GM19099 (cell line): Measurements from ENCODE around the gene LHFPL2.

Experiments
- POLR2A ChIP-seq: IDR thresholded peaks from 3 replicates; pipeline ENCODE4 v1.6.1; 2011; ENCODE audit warnings: low read depth; ENCODE audit not compliant: insufficient read length; ENCODE audit errors: extremely low read depth

LHFPL2 gene

DNA sequence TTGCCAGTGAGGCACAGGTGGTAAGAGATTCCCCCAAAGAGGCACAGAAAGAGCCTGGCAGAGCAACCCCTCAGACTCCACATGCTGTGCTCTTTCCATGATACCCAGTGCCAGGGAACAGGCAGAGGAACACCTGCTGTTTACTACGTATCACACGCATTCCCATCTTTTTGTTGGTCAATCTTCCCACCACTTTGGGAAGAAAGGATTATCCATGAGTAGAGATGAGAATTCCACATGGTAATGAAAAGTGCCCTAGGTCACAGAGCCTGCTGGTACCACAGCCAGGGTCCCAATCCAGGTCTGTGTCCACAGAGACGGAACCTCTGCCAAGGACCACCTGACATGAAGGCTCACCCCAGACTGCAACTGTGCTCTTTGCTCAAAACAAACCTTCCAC is 86.6 kb downstream of the LHFPL2 start:
- no peak for TF ChIP-seq POLR2A

DNA sequence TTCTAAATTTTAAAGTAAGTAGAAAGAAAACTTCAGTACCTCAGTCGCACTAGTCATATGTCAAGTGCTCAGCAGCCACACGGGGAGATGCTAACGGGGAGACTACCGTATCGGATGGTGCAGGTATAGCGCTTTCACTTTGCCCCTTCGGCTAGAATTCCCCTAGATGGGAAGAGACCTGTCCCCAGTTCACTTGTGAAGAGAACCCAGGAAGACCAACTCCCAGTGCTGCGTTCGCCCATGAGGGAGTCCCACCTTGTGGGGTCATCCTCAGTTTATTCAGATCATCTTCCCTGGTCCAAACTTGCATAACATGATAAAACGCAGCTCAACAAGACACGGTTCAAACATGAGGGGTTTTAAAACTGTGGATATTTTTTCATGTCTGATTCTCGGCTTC is 87.3 kb downstream of the LHFPL2 start:
- no peak for TF ChIP-seq POLR2A

DNA sequence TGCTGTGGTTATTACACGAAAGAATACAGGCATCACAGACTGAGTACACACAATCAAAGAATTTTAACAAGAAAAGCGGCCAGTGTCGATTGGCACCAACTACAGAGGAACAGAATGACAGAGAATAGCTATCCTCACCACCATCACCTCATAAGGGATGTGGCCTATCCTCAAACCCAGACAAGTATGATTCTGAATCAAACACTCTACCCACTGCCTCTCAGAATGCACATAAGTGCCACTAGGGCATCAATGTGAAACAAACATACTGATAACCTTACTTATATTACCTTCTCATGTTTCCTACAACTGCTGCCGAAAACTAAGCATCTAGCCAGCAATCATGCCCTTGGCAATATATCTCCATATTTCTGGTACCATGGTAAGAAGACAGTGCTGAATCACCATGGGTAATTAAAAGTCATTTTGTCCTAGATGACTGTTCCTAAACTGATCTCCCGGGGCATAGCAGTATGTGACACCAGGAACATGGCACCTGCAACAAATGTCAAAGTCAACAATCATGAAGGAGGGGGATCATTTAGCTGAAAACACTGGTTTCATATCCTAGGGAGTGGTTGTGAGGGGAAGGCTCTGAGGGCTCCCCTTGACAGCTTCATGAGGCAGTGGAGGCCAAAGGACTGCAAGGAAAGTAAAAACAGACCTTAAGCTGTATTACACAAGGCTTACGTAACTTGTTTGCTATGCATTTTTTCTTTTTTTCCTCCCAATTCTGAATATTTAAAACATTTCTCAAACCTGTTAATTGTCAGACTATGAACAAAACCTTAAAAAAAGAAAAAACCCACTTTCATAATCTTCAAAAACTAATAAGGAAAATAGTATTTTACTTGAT is 88.3 kb downstream of the LHFPL2 start:
- no peak for TF ChIP-seq POLR2A

DNA sequence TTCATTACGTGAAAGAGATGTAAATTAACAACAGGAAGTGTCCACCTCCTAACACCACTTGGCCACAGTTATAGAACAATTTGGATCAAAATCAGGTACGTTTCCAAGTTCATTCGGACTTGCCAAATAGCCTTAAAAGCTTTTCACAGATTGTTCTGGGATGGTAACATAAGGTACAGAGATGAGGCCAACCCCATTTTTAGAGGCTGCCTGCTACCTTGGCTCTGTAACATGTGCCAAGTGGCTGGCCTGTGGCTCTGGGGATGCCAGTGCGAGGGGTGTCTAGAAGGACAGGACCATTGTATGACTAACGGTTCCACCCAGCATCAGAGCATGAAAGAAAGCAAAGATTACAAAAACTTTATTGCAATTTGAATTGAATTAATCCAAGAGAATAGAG is 91.0 kb downstream of the LHFPL2 start:
- TF ChIP-seq POLR2A, result no peak

DNA sequence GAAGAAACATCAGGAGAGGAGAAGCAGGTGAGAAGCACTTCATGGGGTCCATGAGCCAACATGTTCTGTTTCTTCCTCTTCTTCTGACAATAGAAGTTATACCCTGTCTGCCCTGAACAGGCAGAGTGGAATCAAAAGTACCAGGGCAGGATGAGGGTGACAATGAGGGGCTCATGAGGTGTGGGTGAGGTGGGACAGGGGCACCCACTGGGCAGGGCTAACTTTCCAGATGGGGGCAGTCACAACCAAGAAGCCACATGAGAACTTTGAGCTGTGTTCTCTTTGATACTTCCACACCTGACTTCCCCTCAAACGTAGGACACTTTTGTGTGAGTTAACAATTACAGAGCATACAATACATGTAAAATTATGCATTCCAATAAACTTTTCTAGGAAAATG is 92.7 kb downstream of the LHFPL2 start:
- TF ChIP-seq POLR2A, result no peak

DNA sequence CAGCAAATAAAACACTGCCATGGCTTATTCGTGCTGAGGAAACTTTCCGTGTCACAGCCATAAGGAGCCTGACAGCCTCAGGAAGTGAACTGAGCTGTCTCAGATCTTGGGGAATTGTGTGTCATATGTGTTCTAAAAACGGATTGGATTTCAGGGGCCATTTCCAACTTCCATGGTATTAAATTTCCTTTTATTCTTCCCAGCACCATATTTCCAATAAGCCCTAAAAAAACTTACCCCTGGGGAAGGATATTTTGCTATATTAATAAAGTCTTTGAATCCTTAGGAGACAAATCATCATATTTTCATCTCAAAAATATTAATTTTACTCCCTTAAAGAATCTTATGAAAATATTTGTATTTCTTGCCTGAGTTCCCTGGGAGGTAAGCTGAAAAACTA is 93.9 kb downstream of the LHFPL2 start:
- no peak for TF ChIP-seq POLR2A

DNA sequence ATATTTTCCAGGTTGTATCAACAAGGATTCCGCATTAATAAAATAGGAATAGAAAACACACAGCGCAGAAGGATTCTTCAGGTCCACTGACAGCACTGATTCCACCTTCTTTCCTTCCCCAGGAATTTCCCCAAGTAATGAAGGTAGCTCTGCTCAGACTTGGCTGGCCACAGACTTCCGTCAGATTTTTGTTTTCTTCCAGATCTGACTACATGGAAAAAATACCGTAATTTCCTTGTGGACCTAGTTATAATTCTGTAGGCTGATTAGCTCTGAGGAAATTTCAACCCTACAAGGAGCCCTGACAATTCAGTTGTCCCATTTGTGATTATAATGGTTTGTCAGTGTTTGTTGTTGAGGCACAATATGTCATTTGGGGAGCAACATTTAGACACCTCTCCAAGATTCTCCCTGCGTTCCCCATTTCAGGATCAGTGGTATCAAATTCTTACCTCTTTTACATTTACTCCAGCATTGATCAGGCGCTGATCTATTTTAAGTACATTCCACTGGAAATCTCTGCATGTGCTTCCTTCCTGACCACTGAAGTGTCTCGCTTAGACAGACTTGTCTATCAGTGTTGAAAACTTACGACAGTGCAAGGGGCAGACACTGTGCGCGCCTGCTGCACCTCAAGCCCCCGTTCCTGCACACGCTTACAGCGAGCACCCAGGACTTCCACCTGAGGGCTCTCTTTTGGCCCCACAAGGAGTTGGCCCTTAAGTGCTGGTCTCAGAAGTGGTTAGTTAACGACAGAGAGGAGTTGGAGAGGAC is 94.8 kb downstream of the LHFPL2 start:
- no peak for TF ChIP-seq POLR2A

DNA sequence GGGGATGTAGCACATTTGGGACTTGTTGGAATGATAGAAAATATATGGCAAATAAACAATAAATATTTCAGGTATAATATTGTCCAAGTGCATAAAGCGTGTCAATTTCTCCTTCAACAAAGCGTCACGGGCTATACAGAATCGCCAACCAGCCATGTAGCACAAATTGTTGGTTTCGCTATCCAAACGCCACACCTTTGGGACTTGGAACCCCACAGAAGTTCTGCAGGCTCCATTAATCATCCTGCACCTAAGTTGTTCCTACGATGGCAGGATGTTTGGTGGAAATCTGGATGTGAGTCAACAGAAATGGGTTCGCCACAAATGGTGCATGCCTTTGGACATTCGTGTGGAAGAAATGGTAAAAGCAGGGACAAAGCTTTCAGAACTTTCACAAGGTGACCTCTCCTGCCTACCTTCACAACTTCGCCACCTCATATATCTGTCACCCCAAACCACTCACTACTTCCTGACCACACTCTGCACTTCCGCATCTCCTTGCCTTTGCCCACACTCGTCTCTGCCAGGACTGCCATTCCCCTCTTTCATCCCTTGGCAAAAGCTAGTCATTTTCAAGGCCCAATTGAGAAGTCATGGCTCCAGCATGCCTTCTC is 95.7 kb downstream of the LHFPL2 start:
- no peak for TF ChIP-seq POLR2A

DNA sequence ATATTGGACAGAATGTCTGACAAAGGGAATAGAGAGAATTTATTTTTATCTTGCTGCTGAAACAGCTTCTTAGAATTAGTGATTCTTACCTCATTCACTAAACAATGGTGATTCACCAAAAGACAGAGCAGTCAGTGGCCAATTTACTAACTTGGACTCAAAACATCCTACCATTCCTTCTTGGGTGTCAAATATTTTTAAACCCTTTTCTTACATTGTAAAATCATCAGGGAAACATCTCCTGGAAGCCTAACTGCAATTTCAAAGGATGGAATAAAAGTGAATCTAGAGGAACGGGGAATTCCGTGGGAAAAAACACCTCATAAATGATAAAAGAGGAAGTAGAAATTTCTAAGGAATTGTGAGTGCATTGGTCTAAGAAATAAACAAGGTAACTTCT is 97.7 kb downstream of the LHFPL2 start:
- TF ChIP-seq POLR2A, result no peak

DNA sequence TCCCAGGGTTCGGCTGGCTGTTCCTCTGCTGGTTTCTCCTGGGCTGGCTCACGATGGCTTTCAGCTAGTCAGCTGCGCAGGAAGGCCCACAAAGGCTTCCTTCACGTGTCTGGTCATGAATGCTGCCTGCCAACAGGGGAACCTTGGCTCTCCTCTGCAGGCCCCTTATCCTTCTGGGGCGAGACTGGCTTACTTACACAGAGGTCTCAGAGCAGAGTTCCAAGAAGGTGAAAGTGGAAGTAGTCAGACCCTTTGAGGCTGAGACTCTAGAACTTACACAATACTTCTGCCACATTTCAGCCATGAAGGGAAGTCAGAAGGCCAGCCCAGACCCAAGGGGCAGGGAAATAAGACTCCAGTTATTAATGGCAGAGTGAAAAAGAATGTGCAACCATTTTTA is 99.5 kb downstream of the LHFPL2 start:
- no peak for TF ChIP-seq POLR2A

DNA sequence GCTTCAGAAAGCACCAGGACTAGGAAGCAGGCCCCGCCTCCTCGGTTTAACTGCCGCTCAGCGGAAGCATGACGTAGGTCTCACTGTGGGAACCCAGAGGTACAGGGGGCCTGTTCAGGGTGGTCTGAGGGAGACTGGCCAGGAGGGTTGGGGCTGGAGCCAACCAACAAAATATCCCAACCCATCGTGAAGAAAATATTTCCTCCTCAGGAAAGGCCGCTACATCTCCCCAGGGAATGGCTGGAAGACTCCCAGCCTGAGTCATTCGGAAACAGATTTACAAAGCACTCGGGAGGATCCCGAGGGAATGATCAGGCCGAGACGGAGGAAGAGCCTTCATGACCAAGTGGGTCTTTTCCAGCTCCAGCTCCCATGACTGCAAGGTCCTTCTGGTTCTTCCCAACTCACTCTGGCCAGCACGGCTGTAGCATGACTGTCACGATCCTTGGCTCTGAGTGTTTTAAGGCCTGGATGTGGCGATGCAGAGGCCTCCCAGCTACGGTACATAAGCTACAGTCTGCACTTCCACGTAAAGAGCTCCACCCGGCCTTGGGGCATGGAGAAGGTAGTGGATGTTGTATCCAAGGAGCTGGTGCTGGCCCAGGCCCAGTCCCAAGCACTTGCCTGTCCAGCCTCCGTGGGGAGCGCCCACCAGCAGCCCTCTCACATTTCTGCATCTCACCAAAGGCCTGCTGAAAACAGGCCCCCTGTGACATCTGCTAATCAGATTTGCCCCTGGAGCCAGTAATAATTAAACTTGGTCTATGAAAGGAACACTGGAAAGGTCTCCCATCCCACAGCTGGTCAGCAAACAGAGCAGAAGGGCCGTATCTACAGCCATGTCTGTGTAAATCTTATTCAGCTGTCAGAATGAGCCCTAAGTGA is 100.6 kb downstream of the LHFPL2 start:
- no peak for TF ChIP-seq POLR2A

DNA sequence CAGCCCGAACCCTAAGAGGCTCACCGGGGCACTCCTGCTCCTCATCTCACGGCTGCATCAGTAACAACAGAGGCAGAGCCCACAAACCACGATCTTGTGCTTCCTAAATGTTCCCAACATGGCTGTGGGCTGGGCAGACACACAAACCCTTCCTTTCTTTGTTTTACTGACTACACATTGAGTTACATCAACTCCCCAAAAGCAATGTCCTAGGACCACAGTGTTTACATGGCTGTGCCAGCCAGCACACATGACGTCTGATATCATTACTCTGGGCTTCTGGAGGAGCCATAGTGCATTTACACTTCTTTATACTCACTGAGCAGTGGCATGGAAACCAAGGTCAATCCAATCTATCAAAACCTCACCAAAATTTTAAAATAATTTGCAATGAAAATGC is 101.4 kb downstream of the LHFPL2 start:
- TF ChIP-seq POLR2A, result no peak

DNA sequence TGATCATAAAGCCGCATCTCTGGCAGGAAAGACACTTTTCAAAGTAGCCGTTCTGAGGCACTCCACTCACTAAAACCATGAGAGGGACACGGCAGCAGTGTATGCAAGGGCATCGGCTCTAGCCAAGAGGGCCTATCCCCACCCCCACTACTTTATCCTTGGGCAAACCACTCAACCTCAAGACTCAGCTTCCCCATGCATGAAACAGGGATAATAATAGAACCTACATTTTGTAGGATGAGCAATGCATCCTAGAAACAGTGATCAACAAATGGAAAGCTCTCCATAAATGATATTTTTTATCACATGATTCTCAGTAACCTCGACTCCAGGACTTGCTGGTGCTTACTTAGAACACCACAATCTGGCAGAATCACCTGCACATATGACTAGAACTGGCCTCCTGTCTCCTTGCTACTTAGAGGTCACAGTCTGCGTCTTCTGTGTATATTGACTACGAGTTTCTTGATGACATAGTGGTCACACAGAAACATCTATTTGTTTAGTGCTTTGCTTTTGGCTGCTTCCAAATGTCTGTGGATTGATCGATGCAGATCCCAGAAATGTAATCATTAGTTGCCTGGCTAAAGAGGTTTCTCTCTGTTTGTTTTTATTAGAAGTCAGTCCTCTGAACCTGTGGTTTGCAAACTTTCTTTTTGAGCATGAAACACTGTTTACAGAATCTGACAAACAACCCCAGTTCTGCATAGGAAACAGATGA is 102.1 kb downstream of the LHFPL2 start:
- no peak for TF ChIP-seq POLR2A

DNA sequence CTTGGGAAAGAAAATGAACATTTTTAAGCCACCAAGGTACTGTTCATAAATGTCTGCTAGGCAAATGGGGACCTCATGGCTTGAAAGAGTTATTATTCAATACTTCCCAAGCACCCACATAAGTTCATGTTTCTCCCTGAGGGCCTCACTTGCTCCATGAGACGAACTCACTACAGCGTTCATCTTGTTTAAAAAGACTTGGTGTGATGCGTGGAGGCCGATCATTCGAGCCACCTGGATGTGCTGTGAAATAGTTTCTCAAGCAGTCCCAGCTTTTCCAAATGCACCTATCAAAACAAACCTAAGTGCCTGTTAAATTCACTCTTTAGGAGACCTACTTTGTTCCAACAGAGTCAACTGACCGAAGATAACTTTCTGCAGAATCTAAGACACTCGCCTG is 103.2 kb downstream of the LHFPL2 start:
- TF ChIP-seq POLR2A, result no peak
